Adipocyte (in vitro differentiated cells): Measurements from ENCODE around the gene HMGN4.

Experiments used
- DNase-seq: peaks from one replicate; pipeline ENCODE4 v3.0.0-alpha.2; 2015; ENCODE audit warnings: low read depth
- H3K27me3 ChIP-seq: replicated peaks from 2 replicates; pipeline ENCODE4 v1.7.0; 2013; ENCODE audit warnings: mild to moderate bottlenecking, low read length, moderate library complexity; ENCODE audit not compliant: control insufficient read depth, insufficient read depth
- H3K36me3 ChIP-seq: 2 replicates; pipeline ENCODE4 v1.7.0; 2013; ENCODE audit warnings: low read length, mild to moderate bottlenecking, moderate library complexity; ENCODE audit not compliant: control insufficient read depth, insufficient read depth, severe bottlenecking
- H3K4me1 ChIP-seq: 2 replicates; pipeline ENCODE4 v1.7.0; 2013; ENCODE audit warnings: mild to moderate bottlenecking, low read length, moderate library complexity; ENCODE audit not compliant: control insufficient read depth, insufficient read depth
- H3K4me3 ChIP-seq: 2 replicates; pipeline ENCODE4 v1.7.0; 2013; ENCODE audit warnings: mild to moderate bottlenecking, low read length, moderate library complexity
- H3K9ac ChIP-seq: 2 replicates; pipeline ENCODE4 v1.7.0; 2013; ENCODE audit warnings: mild to moderate bottlenecking, low read length, moderate library complexity
- H3K9me3 ChIP-seq: 2 replicates; pipeline ENCODE4 v1.7.0; 2013; ENCODE audit warnings: mild to moderate bottlenecking, low read length, moderate library complexity; ENCODE audit not compliant: control insufficient read depth

The HMGN4 gene

GRCh38 chr6:26524722-26525370, 13.3 kb upstream of the HMGN4 start:
- DNase-seq = no peak
- H3K9me3 ChIP-seq = no peaks in the 10 kb centered on the region
- H3K4me1 ChIP-seq = peaks cover 25% of the 10 kb centered on the region

DNA sequence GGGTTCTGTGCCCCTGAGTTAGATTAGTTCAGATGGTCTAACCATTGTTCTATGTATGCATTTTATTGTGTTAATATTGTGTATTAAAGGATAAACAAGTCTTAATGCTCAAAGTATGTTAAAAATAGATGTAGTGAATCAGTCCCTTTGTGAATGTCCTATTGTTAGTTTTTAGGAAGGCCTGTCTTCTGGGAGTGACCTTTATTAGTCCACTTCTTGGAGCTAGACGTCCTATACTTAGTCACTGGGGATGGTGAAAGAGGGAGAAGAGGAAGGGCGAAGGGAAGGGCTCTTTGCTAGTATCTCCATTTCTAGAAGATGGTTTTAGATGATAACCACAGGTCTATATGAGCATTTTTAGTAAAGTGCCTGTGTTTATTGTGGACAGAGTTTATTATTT, 12.3 kb upstream of the HMGN4 start:
- no peak overlapping the region for H3K9ac ChIP-seq
- peaks cover 20% of the 10 kb centered on the region for H3K4me1 ChIP-seq
- H3K4me3 ChIP-seq = no peak overlapping the region
- no peak for DNase-seq
- no peaks in the 10 kb centered on the region for H3K36me3 ChIP-seq
- H3K9me3 ChIP-seq = no peaks in the 10 kb centered on the region
- H3K27me3 ChIP-seq = no peaks in the 10 kb centered on the region

More at GRCh38 chr6:26524722-26525370, 13.3 kb upstream of the HMGN4 start:
- Histone ChIP-seq H3K9ac (no peak overlapping the region), H3K4me3 (no peak overlapping the region), H3K36me3 (no peaks in the 10 kb centered on the region), H3K27me3 (no peaks in the 10 kb centered on the region)

- Histone ChIP-seq H3K4me1 (peaks cover 16% of the 10 kb centered on the region), H3K9ac (no peak overlapping the region)
- no peak for DNase-seq
These were observed 11.2 kb upstream of the HMGN4 start for GRCh38 chr6:26526928-26527327.

GRCh38 chr6:26530203-26530602, 8.0 kb upstream of the HMGN4 start:
- DNase-seq = no peak
- Histone ChIP-seq H3K9ac (no peak overlapping the region), H3K36me3 (no peaks in the 10 kb centered on the region), H3K9me3 (no peaks in the 10 kb centered on the region), H3K4me3 (no peak overlapping the region), H3K27me3 (no peaks in the 10 kb centered on the region), H3K4me1 (peaks cover 11% of the 10 kb centered on the region)

More at GRCh38 chr6:26526928-26527327, 11.2 kb upstream of the HMGN4 start:
- Histone ChIP-seq H3K36me3 (no peaks in the 10 kb centered on the region), H3K9me3 (no peaks in the 10 kb centered on the region), H3K27me3 (no peaks in the 10 kb centered on the region), H3K4me3 (no peak overlapping the region)

DNA sequence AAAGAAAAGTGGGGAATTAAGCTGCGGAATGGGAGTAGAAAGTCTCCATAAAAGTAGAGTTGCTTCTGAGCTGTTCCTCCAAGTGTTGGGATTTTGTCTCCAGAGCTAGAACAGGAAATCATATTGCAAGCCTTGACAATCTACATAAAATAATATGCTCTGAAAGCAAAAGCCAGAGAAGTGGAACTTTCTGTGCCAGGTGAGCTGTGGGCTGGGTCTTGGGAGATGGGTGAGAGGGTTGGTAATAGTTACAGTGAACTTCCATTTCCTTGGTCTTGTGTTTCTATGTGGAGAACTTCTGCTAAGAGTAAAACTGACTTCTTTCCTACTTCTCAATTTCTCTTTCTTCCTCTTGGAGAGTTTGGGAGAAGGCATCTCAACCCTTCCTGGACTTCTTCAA, 6.3 kb upstream of the HMGN4 start:
- peaks cover 17% of the 10 kb centered on the region for H3K4me1 ChIP-seq
- H3K4me3 ChIP-seq = no peak overlapping the region
- H3K27me3 ChIP-seq = no peaks in the 10 kb centered on the region
- no peaks in the 10 kb centered on the region for H3K36me3 ChIP-seq
- DNase-seq = no peak
- no peak overlapping the region for H3K9ac ChIP-seq
- no peaks in the 10 kb centered on the region for H3K9me3 ChIP-seq

DNA sequence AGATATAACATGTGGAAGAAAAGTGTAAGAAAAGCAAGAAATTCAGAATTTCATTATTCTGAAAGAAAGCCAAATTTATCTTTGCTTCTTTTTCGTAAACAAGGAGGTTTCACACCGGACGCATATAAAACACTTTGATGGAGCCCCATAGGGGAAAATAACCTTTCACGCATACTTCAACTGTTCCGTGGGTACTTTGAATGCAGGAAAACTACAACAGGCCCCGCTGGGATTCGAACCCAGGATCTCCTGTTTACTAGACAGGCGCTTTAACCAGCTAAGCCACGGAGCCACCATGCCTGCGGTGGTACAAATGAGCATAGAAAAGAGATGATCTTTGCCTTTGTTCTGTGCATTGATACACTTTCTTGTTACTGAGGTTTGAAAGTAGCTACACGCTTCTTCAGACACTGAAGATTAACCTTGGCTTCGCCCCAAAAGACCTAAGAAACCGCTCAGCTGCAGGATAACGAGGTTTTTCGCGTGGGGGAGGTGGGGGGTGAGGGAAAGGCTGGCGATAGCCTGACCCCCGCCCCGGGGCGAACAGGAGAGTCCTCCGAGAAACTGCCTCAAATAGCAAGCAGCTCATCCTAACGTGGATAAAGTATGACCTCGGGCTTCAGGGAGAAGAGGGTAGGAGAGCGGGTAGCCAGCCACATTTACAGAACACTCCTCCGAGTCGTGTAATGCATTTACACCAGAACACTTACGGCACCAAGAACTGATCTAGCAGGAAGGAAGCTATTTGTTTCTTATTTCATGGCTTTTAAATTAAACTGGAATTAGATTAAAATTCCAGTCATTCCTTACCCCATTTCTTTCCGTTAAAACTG, 5.3 kb upstream of the HMGN4 start:
- Histone ChIP-seq H3K9ac (peak overlapping the region; percentile 79), H3K4me1 (peaks cover 19% of the 10 kb centered on the region), H3K9me3 (no peaks in the 10 kb centered on the region), H3K36me3 (no peaks in the 10 kb centered on the region), H3K27me3 (no peaks in the 10 kb centered on the region), H3K4me3 (peak overlapping the region; percentile 88)
- DNase-seq = peak; percentile 94

- H3K9ac ChIP-seq = peak overlapping the region; percentile 79
- H3K4me1 ChIP-seq = peaks cover 19% of the 10 kb centered on the region
- peak overlapping the region; percentile 88 for H3K4me3 ChIP-seq
- H3K9me3 ChIP-seq = no peaks in the 10 kb centered on the region
- no peaks in the 10 kb centered on the region for H3K27me3 ChIP-seq
- DNase-seq = no peak
- no peaks in the 10 kb centered on the region for H3K36me3 ChIP-seq
These were observed 4.6 kb upstream of the HMGN4 start for GRCh38 chr6:26533532-26533931.

DNA sequence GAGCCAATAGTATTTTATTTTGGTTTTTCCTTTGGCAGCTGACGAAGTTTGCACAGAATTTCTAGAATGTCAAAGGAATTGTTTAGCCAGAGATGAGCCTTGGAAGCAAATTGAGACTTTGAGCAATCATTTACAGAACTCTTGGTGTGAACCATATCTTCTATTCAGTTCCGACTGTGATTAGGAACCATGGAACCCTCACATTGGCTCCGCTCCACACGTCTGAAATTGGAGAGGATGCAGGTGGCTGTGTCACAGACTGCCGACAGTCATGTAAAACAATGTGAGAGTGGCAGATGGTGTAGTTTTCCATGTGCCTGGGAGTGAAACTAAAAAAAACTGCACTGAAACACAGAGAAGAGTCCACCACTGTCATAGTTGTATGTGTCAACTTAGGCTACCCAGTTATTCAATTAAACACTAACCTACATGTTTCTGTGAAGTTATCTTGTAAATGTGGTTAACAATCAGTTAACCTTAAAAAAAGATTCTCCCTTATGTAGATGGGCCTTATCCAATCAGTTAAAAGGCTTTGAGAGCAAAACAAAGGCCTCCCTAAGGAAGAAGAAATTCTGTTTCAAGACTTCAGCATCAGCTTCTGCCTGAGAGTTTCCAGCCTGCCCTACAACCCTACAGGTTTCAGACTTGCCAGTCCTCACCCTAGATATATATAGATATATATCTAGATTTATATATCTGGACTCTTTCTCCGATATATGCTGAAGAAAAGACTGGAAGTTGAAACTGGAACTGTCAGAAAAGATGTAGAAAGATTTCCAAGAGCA, 3.3 kb upstream of the HMGN4 start:
- Histone ChIP-seq H3K4me3 (no peak overlapping the region), H3K9ac (no peak overlapping the region), H3K36me3 (no peaks in the 10 kb centered on the region), H3K27me3 (no peaks in the 10 kb centered on the region), H3K9me3 (no peaks in the 10 kb centered on the region), H3K4me1 (peaks cover 25% of the 10 kb centered on the region)
- no peak for DNase-seq

DNA sequence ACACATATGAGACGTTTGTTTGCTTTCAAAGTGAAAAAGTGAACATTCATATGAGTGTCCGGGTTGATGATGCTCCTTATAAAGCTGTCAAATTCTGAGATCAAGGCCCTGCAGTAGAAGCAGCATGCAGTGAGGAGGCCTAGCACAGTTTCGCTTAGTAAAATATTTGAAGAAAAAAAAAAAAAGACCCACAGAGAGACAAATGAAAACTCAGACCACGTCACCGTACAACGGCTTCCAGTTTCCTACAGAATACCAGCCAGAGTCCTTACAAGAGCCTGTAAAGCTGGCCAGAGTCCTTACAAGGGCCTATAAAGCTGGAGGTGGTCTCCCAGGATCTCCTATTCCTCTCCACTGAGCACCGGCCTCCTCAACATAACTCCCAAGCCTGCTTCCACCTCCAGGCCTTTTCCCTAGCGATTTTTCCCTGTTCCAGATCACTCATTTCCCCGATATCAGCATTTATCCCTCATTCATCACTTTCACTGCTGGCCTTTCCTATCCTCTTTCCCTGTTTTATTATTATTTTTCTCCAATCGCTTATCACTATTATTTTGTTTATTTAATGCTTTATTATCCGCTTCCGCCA, 1.5 kb upstream of the HMGN4 start:
- no peaks in the 10 kb centered on the region for H3K36me3 ChIP-seq
- H3K4me3 ChIP-seq = peak overlapping the region; percentile 90
- peak; percentile 73 for DNase-seq
- H3K9me3 ChIP-seq = no peaks in the 10 kb centered on the region
- H3K4me1 ChIP-seq = peaks cover 25% of the 10 kb centered on the region
- H3K27me3 ChIP-seq = no peaks in the 10 kb centered on the region
- peak overlapping the region; percentile 96 for H3K9ac ChIP-seq

GRCh38 chr6:26537160-26537845, 863 bp upstream of the HMGN4 start:
- H3K27me3 ChIP-seq = no peaks in the 10 kb centered on the region
- H3K4me3 ChIP-seq = peak overlapping the region; percentile 90
- peaks cover 25% of the 10 kb centered on the region for H3K4me1 ChIP-seq
- no peaks in the 10 kb centered on the region for H3K9me3 ChIP-seq
- DNase-seq = peak; percentile 93
- peak overlapping the region; percentile 96 for H3K9ac ChIP-seq
- no peaks in the 10 kb centered on the region for H3K36me3 ChIP-seq
